GOT3 (cell line): ENCODE data around the gene RTL10.

Experiments
- DNase-seq: peaks from one replicate; lab custom pipeline; 2025; ENCODE audit warnings: mixed read lengths; lab: John Stamatoyannopoulos, UW

RTL10 gene

GRCh38 chr22:19808873-19809478, 45.7 kb downstream of the RTL10 start:
- DNase-seq: no peak

- no peak for DNase-seq
These were observed 46.5 kb downstream of the RTL10 start for GRCh38 chr22:19807914-19808872.

- no peak for DNase-seq
These were observed 47.3 kb downstream of the RTL10 start for GRCh38 chr22:19807161-19807913.

- no peak for DNase-seq
These were observed 48.2 kb downstream of the RTL10 start for GRCh38 chr22:19806213-19807160.

- DNase-seq: no peak
These were observed 48.9 kb downstream of the RTL10 start for GRCh38 chr22:19805821-19806212.
